Tibial nerve (tissue), 3 donors: ENCODE data around the gene RNF126.
"Not testable (repeated sequence)": the region's sequence is repeated elsewhere in the genome, so short reads cannot be mapped to it uniquely, and the experiment has no call there.

ENCODE experiments used
- CTCF ChIP-seq, 5 experiments: fragments of 200-600 bp in 3 of 5; fragments of 450-650 bp in 2 of 5; sonication (generic) in 3 of 5; IDR thresholded peaks; one replicate each; pipeline ENCODE4 v1.5.1; 2016 to 2019; ENCODE audit warnings: antibody characterized with exemption in 5 of 5, mild to moderate bottlenecking in 3 of 5, moderate library complexity in 2 of 5
- POLR2A ChIP-seq, 2 donors: fragments of 450-650 bp; IDR thresholded peaks; one replicate each; pipeline ENCODE4 v1.6.1; 2017; ENCODE audit warnings: antibody characterized with exemption in 2 of 2, mild to moderate bottlenecking in 2 of 2, moderate library complexity in 2 of 2

GRCh38 chr19:605061-605971, 57.7 kb downstream of the RNF126 start:
- not testable (repeated sequence) for TF ChIP-seq CTCF, POLR2A (IDR thresholded peaks at IDR 0.05)
